ENCODE results near the gene KRTAP3-1.

KRTAP3-1 gene

GRCh38 chr17:40993084-40993483, 15.8 kb downstream of the KRTAP3-1 start:
- no peak for TF ChIP-seq CTCF (IDR thresholded peaks at IDR 0.05; ENCODE audit: low read depth, low read length)
- in situ Hi-C loops (cut with HindIII; ENCODE audit: low sequenced_read_pairs), result no loop called here

GRCh38 chr17:40992666-40993065, 16.3 kb downstream of the KRTAP3-1 start:
- no peak for TF ChIP-seq CTCF (IDR thresholded peaks at IDR 0.05; ENCODE audit: low read depth, low read length)
- no peak for DNase-seq (ENCODE audit: low read depth, low spot score)
- in situ Hi-C loops (cut with HindIII; ENCODE audit: low sequenced_read_pairs), result no loop called here
- H3K4me3 ChIP-seq (ENCODE audit: low read depth, low read length), result no peak overlapping the region

More at GRCh38 chr17:40993084-40993483, 15.8 kb downstream of the KRTAP3-1 start:
- DNase-seq (ENCODE audit: low read depth, low spot score), result no peak
- H3K4me3 ChIP-seq (ENCODE audit: low read depth, low read length), result no peak overlapping the region

- no peak for TF ChIP-seq CTCF (IDR thresholded peaks at IDR 0.05; ENCODE audit: low read depth, low read length)
- no peak for DNase-seq (ENCODE audit: low read depth, low spot score)
- H3K4me3 ChIP-seq (ENCODE audit: low read depth, low read length), result no peak overlapping the region
- in situ Hi-C loops (cut with HindIII; ENCODE audit: low sequenced_read_pairs), result no loop called here
Observed at GRCh38 chr17:40986920-40987319, 22.0 kb downstream of the KRTAP3-1 start.

GRCh38 chr17:40984226-40984625, 24.7 kb downstream of the KRTAP3-1 start, which contains the start of gene KRT40:
Gene KRT40, minus strand, starts transcription at chr17:40984326. Its CDS starts 53 bp downstream, at chr17:40984273.
- in situ Hi-C loops (cut with HindIII; ENCODE audit: low sequenced_read_pairs), result no loop called here
- no peak for TF ChIP-seq CTCF (IDR thresholded peaks at IDR 0.05; ENCODE audit: low read depth, low read length)
- no peak within 1 kb of the TSS for H3K4me3 ChIP-seq (ENCODE audit: low read depth, low read length)
- DNase-seq (ENCODE audit: low read depth, low spot score), result no peak

GRCh38 chr17:40981115-40981514, 27.8 kb downstream of the KRTAP3-1 start:
- no peak for TF ChIP-seq CTCF (IDR thresholded peaks at IDR 0.05; ENCODE audit: low read depth, low read length)
- no peak overlapping the region for H3K4me3 ChIP-seq (ENCODE audit: low read depth, low read length)
- in situ Hi-C loops (cut with HindIII; ENCODE audit: low sequenced_read_pairs), result no loop called here

GRCh38 chr17:40980596-40980995, 28.3 kb downstream of the KRTAP3-1 start:
- peak; percentile 15 for DNase-seq (ENCODE audit: low read depth, low spot score)
- H3K4me3 ChIP-seq (ENCODE audit: low read depth, low read length), result no peak overlapping the region
- TF ChIP-seq CTCF (IDR thresholded peaks at IDR 0.05; ENCODE audit: low read depth, low read length), result no peak
- in situ Hi-C loops (cut with HindIII; ENCODE audit: low sequenced_read_pairs), result no loop called here

More at GRCh38 chr17:40981115-40981514, 27.8 kb downstream of the KRTAP3-1 start:
- no peak for DNase-seq (ENCODE audit: low read depth, low spot score)

GRCh38 chr17:40980117-40980516, 28.8 kb downstream of the KRTAP3-1 start:
- no peak for DNase-seq (ENCODE audit: low read depth, low spot score)
- in situ Hi-C loops (cut with HindIII; ENCODE audit: low sequenced_read_pairs), result no loop called here
- no peak overlapping the region for H3K4me3 ChIP-seq (ENCODE audit: low read depth, low read length)
- TF ChIP-seq CTCF (IDR thresholded peaks at IDR 0.05; ENCODE audit: low read depth, low read length), result no peak

Data from astrocyte of the spinal cord (primary cell).